Nephron progenitor cell (in vitro differentiated cells): ENCODE measurements around the gene CABP4.

Experiments used
- DNase-seq: peaks from one replicate; pipeline ENCODE4 v3.0.0; 2021
- H3K27ac Mint-ChIP-seq: 2 replicates; pipeline ENCODE4 v1.8.0; 2021; ENCODE audit warnings: mild to moderate bottlenecking, moderate library complexity, mixed read lengths
- H3K27me3 Mint-ChIP-seq: 2 replicates; pipeline ENCODE4 v1.8.0; 2021; ENCODE audit warnings: mild to moderate bottlenecking, low read depth, mixed read lengths; ENCODE audit not compliant: poor library complexity
- H3K36me3 Mint-ChIP-seq: 2 replicates; pipeline ENCODE4 v1.8.0; 2021; ENCODE audit warnings: low read depth, mixed read lengths
- H3K4me1 Mint-ChIP-seq: 2 replicates; pipeline ENCODE4 v1.8.0; 2021; ENCODE audit warnings: mixed read lengths
- H3K4me3 Mint-ChIP-seq: 2 replicates; pipeline ENCODE4 v1.8.0; 2021; ENCODE audit warnings: mild to moderate bottlenecking, moderate library complexity, mixed read lengths
- H3K9me3 Mint-ChIP-seq: 2 replicates; pipeline ENCODE4 v1.8.0; 2021; ENCODE audit warnings: mild to moderate bottlenecking, moderate library complexity, mixed read lengths
- CTCF ChIP-seq: fragments of 200-600 bp; sonication (generic); IDR thresholded peaks from 2 replicates; pipeline ENCODE4 v1.5.0; 2021; ENCODE audit warnings: antibody characterized with exemption

Gene CABP4

GRCh38 chr11:67450796-67451657, 4.1 kb upstream of the CABP4 start:
- Mint-ChIP-seq H3K4me3 (no peak overlapping the region), H3K27ac (peak overlapping the region; percentile 96), H3K27me3 (peaks cover under 1% of the 10 kb centered on the region), H3K4me1 (peaks cover 38% of the 10 kb centered on the region), H3K9me3 (no peaks in the 10 kb centered on the region), H3K36me3 (no peaks in the 10 kb centered on the region)
- no peak for TF ChIP-seq CTCF
- DNase-seq = no peak

GRCh38 chr11:67451658-67451976, 3.5 kb upstream of the CABP4 start:
- TF ChIP-seq CTCF = no peak
- H3K4me3 Mint-ChIP-seq = no peak overlapping the region
- peak overlapping the region; percentile 66 for H3K27ac Mint-ChIP-seq
- H3K27me3 Mint-ChIP-seq = no peaks in the 10 kb centered on the region
- H3K36me3 Mint-ChIP-seq = no peaks in the 10 kb centered on the region
- H3K4me1 Mint-ChIP-seq = peaks cover 39% of the 10 kb centered on the region
- DNase-seq = no peak
- H3K9me3 Mint-ChIP-seq = no peaks in the 10 kb centered on the region

- H3K4me3 Mint-ChIP-seq = no peak within 1 kb of the TSS
- H3K27me3 Mint-ChIP-seq = no peaks in the 10 kb centered on the region
- no peak for TF ChIP-seq CTCF
- no peaks in the 10 kb centered on the region for H3K9me3 Mint-ChIP-seq
- peak within 1 kb of the TSS; percentile 66 for H3K27ac Mint-ChIP-seq
- no peaks in the 10 kb centered on the region for H3K36me3 Mint-ChIP-seq
- no peak for DNase-seq
- H3K4me1 Mint-ChIP-seq = peaks cover 42% of the 10 kb centered on the region
Measured at GRCh38 chr11:67452141-67452952, 2.8 kb upstream of the CABP4 start, which contains the start of gene GPR152. TSS of gene GPR152 (minus strand) at chr11:67452729. CDS start at chr11:67452724, 5 bp downstream.

- no peak for DNase-seq
Measured at GRCh38 chr11:67453816-67454732, 1.1 kb upstream of the CABP4 start.

More at GRCh38 chr11:67453816-67454732, 1.1 kb upstream of the CABP4 start:
- Mint-ChIP-seq H3K9me3 (no peaks in the 10 kb centered on the region), H3K27ac (no peak overlapping the region), H3K4me1 (peaks cover 40% of the 10 kb centered on the region), H3K27me3 (peaks cover 3% of the 10 kb centered on the region), H3K4me3 (no peak overlapping the region), H3K36me3 (no peaks in the 10 kb centered on the region)
- no peak for TF ChIP-seq CTCF
